GM20000 (cell line): ENCODE results near the gene FHIT.

Source experiments
- DNase-seq: peaks from one replicate; pipeline ENCODE4 v3.0.0; 2012; ENCODE audit warnings: low spot score
- CTCF ChIP-seq: IDR thresholded peaks from 2 replicates; pipeline ENCODE4 v1.5.1; 2012; ENCODE audit warnings: mild to moderate bottlenecking, control low read depth; ENCODE audit errors: extremely low read depth, missing control alignments

Gene FHIT

GRCh38 chr3:60767536-60767935 is 483.7 kb downstream of the FHIT start:
- TF ChIP-seq CTCF: no peak
- DNase-seq: no peak

GRCh38 chr3:60765776-60766175 is 485.5 kb downstream of the FHIT start:
- no peak for TF ChIP-seq CTCF
- DNase-seq: no peak

GRCh38 chr3:60764870-60765269 is 486.4 kb downstream of the FHIT start:
- no peak for TF ChIP-seq CTCF
- DNase-seq: no peak

- no peak for DNase-seq
- no peak for TF ChIP-seq CTCF
Measured at GRCh38 chr3:60760145-60760544, 491.1 kb downstream of the FHIT start.

- no peak for DNase-seq
- no peak for TF ChIP-seq CTCF
Measured at GRCh38 chr3:60759439-60759838, 491.8 kb downstream of the FHIT start.

- no peak for TF ChIP-seq CTCF
- no peak for DNase-seq
Measured at GRCh38 chr3:60758831-60759230, 492.4 kb downstream of the FHIT start.

GRCh38 chr3:60758171-60758570 is 493.1 kb downstream of the FHIT start:
- no peak for TF ChIP-seq CTCF
- DNase-seq: no peak

GRCh38 chr3:60757724-60758123 is 493.5 kb downstream of the FHIT start:
- no peak for DNase-seq
- TF ChIP-seq CTCF: no peak
